Small intestine (tissue), 7 donors: ENCODE measurements around the gene MSI2. TPM values are rescaled to one million over a fixed set of nuclear protein-coding genes. Genes with fewer than 3 reads are reported as not detected.

Source experiments
- DNase-seq, 2 donors: peaks; one replicate each; pipeline versions ENCODE4 v3.0.0 to v3.0.0-alpha.2; 2013
- FAIRE-seq: peaks from 2 replicates; lab custom pipeline; 2012; peaks lifted over from hg19 to GRCh38; lab: Jason Lieb, UNC
- H3K27ac ChIP-seq, 3 donors: one replicate each; pipeline ENCODE4 v1.5.1; 2013; ENCODE audit warnings: low read length in 2 of 3, mild to moderate bottlenecking in 2 of 3, control low read depth in 1 of 3, inconsistent platforms in 1 of 3, low read depth in 1 of 3, moderate library complexity in 1 of 3
- H3K27me3 ChIP-seq, 3 donors: one replicate each; pipeline ENCODE4 v1.6.1; 2013; ENCODE audit warnings: low read length in 3 of 3, inconsistent platforms in 1 of 3; ENCODE audit not compliant: control insufficient read depth in 3 of 3, insufficient read depth in 3 of 3
- H3K36me3 ChIP-seq, 3 donors: one replicate each; pipeline ENCODE4 v1.6.1; 2013; ENCODE audit warnings: low read length in 3 of 3, inconsistent platforms in 1 of 3, low read depth in 1 of 3, mild to moderate bottlenecking in 1 of 3, moderate library complexity in 1 of 3; ENCODE audit not compliant: control insufficient read depth in 3 of 3, insufficient read depth in 2 of 3
- H3K4me1 ChIP-seq, 3 donors: one replicate each; pipeline ENCODE4 v1.6.1; 2013; ENCODE audit warnings: low read length in 2 of 3, inconsistent platforms in 1 of 3, low read depth in 1 of 3, mild to moderate bottlenecking in 1 of 3, moderate library complexity in 1 of 3; ENCODE audit not compliant: control insufficient read depth in 3 of 3, insufficient read depth in 2 of 3
- H3K4me3 ChIP-seq, 3 donors: one replicate each; pipeline ENCODE4 v1.5.1; 2013; ENCODE audit warnings: low read length in 3 of 3, control low read depth in 1 of 3, inconsistent platforms in 1 of 3, low read depth in 1 of 3, mild to moderate bottlenecking in 1 of 3, moderate library complexity in 1 of 3
- H3K9me3 ChIP-seq, 2 donors: one replicate each; pipeline ENCODE4 v1.6.1; 2013; ENCODE audit warnings: low read depth in 1 of 2, low read length in 1 of 2; ENCODE audit not compliant: control insufficient read depth in 2 of 2, insufficient read depth in 1 of 2
- WGBS, 3 donors: extraction: QIAGEN DNeasy Blood & Tissue Kit; methylation state at CpG; one replicate each; pipeline ENCODE4 v1.1.7; 2013; 5-methylcytosine and 5-hydroxymethylcytosine counted together
- polyA plus RNA-seq, 4 donors: library from polyadenylated mRNA; stranded (reverse) in 3 of 4; unstranded in 1 of 4; fragments of 200-250 nt in 3 of 4; fragments of 120-200 nt in 1 of 4; gene quantifications; one replicate each; pipeline versions ENCODE4 v1.2.1 to v1.2.3, GENCODE V29; 2013
- donor health status: healthy with polysubstance abuse.
- donor health status: control.
- donor health status: control.
- donor health status: Bipolar disorder and iron deficiency.
- donor health status: healthy.

Gene MSI2
- polyA plus RNA-seq, 4 donors, result 5.1 to 49.4 (median 12.6) TPM

DNA sequence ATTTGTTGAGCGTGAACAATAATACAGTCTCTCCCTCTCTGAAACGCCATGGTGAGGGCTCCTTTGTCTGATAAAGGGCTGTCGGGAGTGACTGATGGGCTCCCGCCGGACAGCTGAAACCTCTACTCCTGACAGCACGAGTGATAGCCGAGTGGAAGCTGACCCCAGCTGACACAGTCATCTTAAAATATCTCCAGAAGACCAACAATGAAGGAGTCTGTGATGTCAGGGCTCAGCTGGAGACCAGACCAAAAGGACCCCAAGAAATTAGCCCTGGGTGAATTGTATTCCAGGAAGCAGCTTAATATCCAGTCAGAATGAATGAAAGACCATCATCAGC lies 466.4 kb downstream of the MSI2 start:
- no peak for FAIRE-seq
- H3K27ac ChIP-seq, result no peak overlapping the region
- H3K9me3 ChIP-seq, result no peaks in the 10 kb centered on the region
- 81 to 88% (median 84%) methylated on average over 7 of the region's 7 CpGs for WGBS, 3 donors
- H3K27me3 ChIP-seq, result peaks cover 0 to 19% (median 2%) of the 10 kb centered on the region in 3 donors
- H3K36me3 ChIP-seq, result no peaks in the 10 kb centered on the region
- H3K4me3 ChIP-seq, result no peak overlapping the region
- no peak for DNase-seq
- no peaks in the 10 kb centered on the region for H3K4me1 ChIP-seq

DNA sequence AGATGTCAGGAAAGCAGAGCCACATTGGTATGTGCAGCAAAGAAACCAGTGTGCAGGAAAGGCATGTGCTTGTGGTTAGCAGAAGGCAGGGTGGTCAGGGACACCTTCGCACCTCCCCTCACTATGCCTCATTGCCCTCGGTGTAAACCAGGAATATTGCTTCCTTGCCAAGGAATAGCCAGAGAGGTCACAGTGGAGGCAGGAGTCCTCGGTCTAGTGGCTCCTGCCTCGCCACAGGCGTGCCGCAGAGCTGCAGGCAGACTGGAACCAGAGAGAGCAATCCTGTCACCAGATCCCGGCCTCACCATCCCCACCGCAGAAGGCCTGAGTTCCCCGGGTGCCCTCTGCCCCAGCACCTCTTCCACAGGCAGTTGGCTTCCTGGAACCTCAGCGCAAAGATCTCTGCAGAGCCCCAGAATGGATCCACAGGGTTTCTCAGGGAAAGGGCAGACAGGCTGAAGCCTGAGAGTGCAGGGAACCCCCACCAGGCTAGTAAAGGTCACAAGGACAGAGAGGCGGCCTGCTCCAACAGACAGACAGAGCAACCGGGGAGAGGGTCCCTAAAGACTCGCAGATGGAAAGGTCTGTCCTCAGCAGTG lies 467.2 kb downstream of the MSI2 start:
- DNase-seq (no peak), FAIRE-seq (no peak)
- H3K27me3 ChIP-seq, result peaks cover 0 to 14% (median 2%) of the 10 kb centered on the region in 3 donors
- no peak overlapping the region for H3K27ac ChIP-seq
- H3K9me3 ChIP-seq, result no peaks in the 10 kb centered on the region
- H3K4me1 ChIP-seq, result no peaks in the 10 kb centered on the region
- no peak overlapping the region for H3K4me3 ChIP-seq
- WGBS, 3 donors, result 83 to 87% (median 85%) methylated on average over 13 of the region's 13 CpGs
- no peaks in the 10 kb centered on the region for H3K36me3 ChIP-seq

DNA sequence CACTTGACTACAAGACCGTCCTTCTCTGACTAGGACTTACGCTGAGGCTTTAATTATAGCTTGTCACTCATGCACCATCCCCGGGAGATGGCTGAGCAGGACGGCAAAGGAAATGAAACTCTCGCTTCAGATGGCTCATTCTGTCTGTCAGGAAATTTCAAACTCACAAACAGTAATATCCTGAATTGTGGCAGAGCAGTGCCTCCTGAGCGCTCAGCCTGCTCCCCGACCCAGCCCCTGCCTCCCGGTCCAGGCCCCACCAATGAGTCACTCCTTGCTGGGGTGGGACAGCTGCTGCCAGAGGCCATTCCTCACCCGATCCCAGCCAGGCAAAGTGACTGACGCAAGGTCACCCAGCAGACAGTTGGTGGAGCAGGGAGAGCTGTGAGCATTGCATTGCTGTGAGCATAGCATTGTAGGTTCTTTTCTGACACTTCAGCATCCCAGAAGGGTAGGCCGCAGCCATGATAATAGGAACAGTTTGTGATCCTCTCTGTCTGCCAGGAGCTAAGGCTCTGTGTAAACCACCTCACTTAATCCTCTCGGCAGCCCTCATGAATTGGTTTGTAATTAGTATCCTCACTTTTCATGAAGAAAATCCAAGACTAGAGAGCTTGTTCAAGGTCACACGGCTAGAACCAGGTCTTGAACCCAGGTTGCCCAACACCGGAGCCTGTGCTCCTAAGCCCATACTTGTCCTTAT lies 467.9 kb downstream of the MSI2 start:
- H3K9me3 ChIP-seq, result no peaks in the 10 kb centered on the region
- DNase-seq, result no peak
- no peak overlapping the region for H3K27ac ChIP-seq
- 73 to 80% (median 76%) methylated on average over 14 of the region's 14 CpGs for WGBS, 3 donors
- FAIRE-seq, result no peak
- no peaks in the 10 kb centered on the region for H3K4me1 ChIP-seq
- no peaks in the 10 kb centered on the region for H3K36me3 ChIP-seq
- H3K4me3 ChIP-seq, result no peak overlapping the region
- H3K27me3 ChIP-seq, result peaks cover 0 to 7% (median 2%) of the 10 kb centered on the region in 3 donors

DNA sequence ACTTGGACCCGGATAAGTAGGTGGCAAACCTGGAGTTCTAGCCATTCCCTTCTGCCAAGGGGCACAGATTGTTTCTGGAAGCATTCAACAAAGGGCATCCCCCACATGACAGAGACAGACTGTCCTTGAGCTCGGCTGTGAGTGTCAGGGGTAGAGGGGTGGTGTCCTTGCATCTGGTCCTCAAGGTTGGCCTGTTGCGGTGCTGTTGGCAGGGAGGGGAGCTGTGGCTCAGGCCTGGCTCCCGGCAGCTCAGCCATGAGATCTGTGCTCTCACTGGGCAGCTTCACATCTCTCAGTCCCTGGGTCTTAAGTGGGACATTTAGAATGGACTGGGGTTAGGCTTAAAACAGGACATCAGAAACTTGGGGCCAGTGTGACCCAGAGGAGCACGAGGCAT lies 468.4 kb downstream of the MSI2 start:
- H3K4me1 ChIP-seq, result no peaks in the 10 kb centered on the region
- no peaks in the 10 kb centered on the region for H3K36me3 ChIP-seq
- no peak overlapping the region for H3K27ac ChIP-seq
- FAIRE-seq, result no peak
- no peak overlapping the region for H3K4me3 ChIP-seq
- peaks cover 0 to 5% (median 2%) of the 10 kb centered on the region in 3 donors for H3K27me3 ChIP-seq
- WGBS, 3 donors, result 92 to 93% (median 93%) methylated on average over 5 of the region's 5 CpGs
- H3K9me3 ChIP-seq, result no peaks in the 10 kb centered on the region
- DNase-seq, result no peak

DNA sequence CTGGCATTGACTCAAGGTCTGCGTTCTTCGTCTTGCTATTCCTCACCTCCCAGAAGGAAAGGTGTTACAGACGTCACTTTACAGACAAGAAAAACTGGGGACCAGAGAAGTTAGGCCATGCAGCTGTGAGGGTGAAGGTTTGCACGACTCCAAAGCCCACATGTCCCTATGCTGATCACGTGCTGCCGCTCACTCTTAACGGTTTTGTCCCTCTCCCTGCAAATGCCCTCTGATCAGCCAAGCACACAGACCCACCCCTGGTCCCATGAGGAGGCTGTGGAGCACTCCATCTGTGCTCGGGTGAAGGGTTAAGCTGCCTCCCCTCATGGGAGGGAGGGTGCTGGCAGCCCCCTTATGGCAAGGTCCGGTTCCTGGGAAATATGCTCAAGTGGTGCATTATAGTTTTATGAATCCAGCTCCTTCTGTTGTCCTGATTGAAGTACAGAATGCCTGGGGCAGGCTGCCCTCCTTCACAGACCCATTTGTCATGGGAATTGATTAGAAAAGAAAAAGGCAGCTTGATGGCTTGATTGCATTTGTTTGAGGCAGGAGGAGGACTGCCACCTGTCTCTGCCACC lies 470.0 kb downstream of the MSI2 start:
- Histone ChIP-seq H3K36me3 (no peaks in the 10 kb centered on the region), H3K4me3 (no peak overlapping the region), H3K4me1 (no peaks in the 10 kb centered on the region), H3K9me3 (no peaks in the 10 kb centered on the region), H3K27me3 (peaks cover 0 to 2% (median 2%) of the 10 kb centered on the region in 3 donors), H3K27ac (no peak overlapping the region)
- 72 to 80% (median 80%) methylated on average over 9 of the region's 9 CpGs for WGBS, 3 donors
- FAIRE-seq (no peak), DNase-seq (no peak)

DNA sequence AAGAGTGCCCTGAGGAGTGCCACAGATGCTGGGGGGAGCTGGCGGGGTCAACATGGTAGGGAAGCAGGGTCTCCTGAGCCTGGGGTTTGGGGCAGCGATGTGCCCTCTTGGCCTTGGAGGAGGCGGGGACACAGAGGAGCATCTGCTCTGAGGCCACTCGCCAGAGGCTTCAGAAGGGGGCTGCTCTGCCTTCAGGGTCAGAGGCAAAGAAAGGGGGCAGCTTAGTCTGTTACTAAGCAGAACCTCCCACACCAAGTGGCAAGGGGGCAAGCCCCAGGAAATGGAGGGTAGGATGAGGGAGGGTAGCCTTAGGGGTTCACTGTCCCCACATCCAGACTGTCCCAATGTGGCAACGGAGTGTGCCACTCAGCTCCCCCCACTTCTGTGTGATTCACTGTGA lies 470.5 kb downstream of the MSI2 start:
- no peaks in the 10 kb centered on the region for H3K9me3 ChIP-seq
- peaks cover 0 to 2% (median 2%) of the 10 kb centered on the region in 3 donors for H3K27me3 ChIP-seq
- no peaks in the 10 kb centered on the region for H3K4me1 ChIP-seq
- no peaks in the 10 kb centered on the region for H3K36me3 ChIP-seq
- no peak for DNase-seq
- WGBS, 3 donors, result 80 to 86% (median 81%) methylated on average over 5 of the region's 5 CpGs
- no peak overlapping the region for H3K4me3 ChIP-seq
- no peak for FAIRE-seq
- H3K27ac ChIP-seq, result no peak overlapping the region

DNA sequence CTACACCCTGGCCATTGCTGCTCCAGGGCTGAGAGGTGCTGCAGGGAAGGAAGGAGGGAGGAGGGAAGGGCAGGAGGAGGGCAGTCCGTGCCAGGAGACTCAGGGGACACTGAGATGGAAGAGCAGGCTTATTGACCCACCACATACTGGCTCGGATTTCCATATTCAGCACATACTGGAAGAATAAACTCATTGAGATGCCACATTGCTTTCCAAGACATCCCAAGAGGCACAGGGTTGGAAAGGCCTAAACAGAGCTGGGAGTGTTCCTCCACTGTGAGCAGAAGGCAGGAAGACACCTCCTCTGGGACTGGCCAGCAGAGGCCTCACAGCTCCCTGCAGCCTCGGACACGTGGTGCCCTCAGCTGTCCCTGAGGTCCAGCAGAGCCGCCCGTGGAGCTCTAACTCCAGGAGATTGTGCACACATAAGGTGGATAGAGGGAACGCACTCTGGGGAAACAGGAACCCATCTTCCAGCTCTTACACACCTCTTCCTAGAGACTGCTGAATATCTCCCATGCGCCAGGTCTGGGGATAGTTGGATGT lies 471.4 kb downstream of the MSI2 start:
- DNase-seq (no peak), FAIRE-seq (no peak)
- 79 to 85% (median 82%) methylated on average over 8 of the region's 8 CpGs for whole genome bisulfite sequencing, 3 donors
- Histone ChIP-seq H3K9me3 (no peaks in the 10 kb centered on the region), H3K4me3 (no peak overlapping the region), H3K4me1 (no peaks in the 10 kb centered on the region), H3K27ac (no peak overlapping the region), H3K36me3 (no peaks in the 10 kb centered on the region), H3K27me3 (peaks cover 0 to 2% (median 2%) of the 10 kb centered on the region in 3 donors)

DNA sequence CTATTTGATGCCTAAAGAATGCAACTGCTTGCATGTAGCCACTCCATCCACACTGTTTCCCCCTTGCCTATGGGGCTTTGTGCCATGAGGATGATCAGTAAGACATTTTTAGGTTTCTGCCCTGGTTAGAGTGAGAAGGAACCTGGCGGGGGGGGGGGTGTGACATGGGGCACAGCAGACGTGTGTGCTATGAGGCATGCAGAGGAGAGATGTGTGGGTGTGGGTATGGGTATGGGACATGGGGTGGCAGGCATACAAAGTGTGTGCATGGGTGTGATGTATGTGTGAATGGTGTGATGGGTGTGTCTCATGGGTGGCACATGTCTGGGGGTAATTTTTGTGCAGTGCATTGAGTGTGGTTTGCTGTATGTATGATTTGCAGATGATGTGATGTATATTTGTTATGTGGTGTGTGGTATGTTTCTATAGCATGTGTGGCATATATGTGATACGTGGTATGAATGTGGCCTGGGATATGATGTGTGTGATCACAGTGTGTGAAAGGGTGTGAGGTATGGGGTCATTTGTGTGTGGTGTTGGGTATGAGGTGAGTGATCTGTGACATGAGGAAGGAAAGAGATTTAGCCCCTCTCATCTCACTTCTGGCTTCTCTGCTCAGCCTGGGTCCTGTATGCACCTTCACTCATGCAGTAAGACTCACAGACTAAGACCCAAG lies 473.8 kb downstream of the MSI2 start:
- WGBS, 3 donors, result 71 to 87% (median 79%) methylated on average over 3 of the region's 3 CpGs
- H3K27ac ChIP-seq, result no peak overlapping the region
- no peaks in the 10 kb centered on the region for H3K9me3 ChIP-seq
- no peaks in the 10 kb centered on the region for H3K36me3 ChIP-seq
- no peak for DNase-seq
- FAIRE-seq, result no peak
- H3K4me3 ChIP-seq, result no peak overlapping the region
- no peaks in the 10 kb centered on the region for H3K4me1 ChIP-seq
- H3K27me3 ChIP-seq, result peaks cover 0 to 2% (median 0%) of the 10 kb centered on the region in 3 donors
